Non-pigmented ciliary epithelial cell (primary cell): ENCODE results near the gene LYST.
"Not testable (repeated sequence)": the region's sequence is repeated elsewhere in the genome, so short reads cannot be mapped to it uniquely, and the experiment has no call there.

Source experiments
- DNase-seq: peaks from one replicate; pipeline ENCODE4 v3.0.0-alpha.2; 2010; ENCODE audit warnings: low read depth

The LYST gene

DNA sequence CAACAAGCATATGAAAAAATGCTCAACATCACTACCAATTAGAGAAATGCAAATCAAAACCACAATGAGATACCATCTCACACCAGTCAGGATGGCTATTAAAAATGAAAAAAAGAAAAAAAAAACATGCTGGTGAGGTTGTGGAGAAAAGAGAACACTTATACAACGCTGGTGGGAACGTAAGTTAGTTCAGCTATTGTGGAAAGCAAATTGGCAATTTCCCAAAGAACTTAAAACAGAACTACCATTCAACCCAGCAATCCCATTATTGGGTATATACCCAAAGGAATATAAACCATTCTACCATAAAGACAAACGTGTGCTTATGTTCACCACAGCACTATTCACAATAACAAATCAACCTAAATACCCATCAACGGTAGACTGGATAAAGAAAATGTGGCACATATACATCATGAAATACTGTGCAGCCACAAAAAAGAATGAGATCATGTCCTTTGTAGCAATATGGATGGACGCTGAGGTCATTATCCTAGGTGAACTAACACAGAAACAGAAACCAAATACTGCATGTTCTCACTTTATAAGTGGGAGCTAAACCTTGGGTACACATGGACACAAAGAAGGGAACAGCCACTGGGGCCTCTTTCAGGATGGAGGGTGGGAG lies 49.5 kb downstream of the LYST start:
- no peak for DNase-seq

DNA sequence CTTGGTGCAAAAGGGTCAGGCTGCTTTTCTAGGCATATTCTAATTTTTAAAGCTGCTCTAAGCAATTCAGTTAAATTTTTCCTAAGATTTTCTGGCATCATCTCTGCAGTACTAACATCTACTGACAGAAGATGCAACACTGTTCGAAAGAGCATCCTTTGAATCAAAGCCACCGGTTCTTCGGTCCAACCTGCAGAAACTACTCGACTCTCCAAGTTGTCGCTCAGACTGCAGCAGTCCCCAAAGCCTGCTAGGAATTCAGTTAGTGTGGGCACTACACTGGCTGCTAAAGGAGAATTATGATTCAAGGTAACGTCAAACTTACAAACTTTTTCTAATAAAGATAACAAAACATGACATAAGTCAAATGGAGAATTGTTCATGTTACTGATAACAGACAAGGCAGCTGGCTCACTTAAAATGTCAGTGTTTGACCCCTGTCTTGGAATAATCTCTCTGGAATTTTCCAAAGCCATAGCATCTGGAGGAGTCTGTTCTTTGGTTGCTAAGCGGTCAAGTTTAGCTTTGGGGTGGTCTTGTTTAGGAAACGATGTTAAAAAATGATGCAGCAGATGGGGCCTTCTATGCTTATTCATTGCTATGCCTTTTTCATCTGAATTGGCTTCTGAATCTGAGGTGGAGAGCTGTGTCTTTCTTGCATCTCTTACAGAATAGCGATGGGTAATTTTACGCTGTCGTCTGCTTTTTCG lies 56.9 kb downstream of the LYST start:
- no peak for DNase-seq

DNA sequence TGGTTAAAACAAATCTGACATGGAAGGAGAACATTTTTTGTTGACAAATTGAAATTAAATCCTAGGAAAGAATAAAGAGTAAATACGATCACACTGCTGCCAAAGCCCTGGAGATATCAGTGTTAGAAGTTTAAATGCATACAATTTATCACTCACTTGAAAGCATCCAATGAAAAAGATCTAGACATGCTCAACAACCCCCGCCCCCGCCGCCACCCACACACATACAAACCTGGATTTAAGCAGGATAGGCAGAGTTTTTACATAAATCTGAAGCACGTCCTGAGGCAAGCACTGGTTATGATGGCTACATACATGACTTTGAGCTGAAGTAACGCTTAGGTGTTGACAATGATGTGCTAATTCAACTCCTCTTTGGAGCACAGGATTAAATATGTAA lies 58.5 kb downstream of the LYST start:
- no peak for DNase-seq

DNA sequence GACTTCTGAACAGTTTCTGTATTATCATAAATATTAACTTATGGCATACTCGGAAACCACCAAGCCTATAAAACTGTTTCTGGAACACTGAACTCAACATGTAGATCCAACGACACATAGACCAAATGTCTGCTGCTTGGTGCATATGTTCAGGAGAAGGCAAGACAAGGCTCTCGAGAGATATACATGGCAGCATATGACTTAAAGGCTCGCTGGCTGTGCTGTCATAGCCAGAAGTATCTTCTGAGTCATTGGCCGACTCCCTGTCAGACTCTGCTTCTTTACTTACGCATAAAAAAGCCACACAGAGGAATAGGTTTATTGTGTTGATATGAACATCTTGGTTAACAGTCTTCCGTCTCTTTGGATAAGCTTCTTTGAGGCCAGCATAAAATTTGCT lies 60.6 kb downstream of the LYST start:
- DNase-seq, result no peak

DNA sequence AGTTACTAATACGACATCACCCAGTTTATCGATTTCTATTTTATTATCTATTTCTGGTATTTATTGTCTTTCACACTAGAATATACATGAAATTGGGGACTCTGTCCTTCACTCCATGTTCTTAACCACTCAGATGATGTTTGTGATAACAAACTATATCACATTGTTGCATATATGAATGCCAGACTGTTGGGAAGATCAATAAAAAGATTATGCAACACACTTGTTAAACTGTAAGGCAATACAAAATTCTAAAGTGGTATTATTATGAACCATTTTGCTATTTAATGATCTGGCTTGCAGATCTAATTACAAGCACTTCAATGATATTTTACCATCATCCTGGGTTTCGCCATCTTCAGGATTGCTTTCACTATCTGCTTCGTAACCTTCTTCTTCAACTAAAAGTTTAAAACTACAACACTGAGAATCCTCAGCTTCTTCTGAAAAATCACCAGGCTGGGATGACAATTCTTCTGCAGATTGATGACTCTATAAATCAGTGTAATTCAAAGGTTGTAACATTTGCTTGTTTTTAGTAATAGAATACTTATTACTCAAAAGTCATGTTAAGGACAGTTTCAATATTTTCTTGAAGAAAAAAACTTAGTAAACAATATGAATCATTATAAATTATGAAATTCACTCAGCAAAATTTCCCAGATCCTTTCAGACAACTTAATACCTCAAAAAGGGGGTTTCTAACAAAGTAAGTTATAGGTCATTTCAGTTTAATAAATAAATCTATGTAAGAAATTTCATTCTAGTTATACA lies 63.9 kb downstream of the LYST start:
- no peak for DNase-seq

- DNase-seq, result no peak
These were observed 67.4 kb downstream of the LYST start for GRCh38 chr1:235799264-235799663.

GRCh38 chr1:235791532-235792060 lies 75.1 kb downstream of the LYST start:
- DNase-seq, result no peak

DNA sequence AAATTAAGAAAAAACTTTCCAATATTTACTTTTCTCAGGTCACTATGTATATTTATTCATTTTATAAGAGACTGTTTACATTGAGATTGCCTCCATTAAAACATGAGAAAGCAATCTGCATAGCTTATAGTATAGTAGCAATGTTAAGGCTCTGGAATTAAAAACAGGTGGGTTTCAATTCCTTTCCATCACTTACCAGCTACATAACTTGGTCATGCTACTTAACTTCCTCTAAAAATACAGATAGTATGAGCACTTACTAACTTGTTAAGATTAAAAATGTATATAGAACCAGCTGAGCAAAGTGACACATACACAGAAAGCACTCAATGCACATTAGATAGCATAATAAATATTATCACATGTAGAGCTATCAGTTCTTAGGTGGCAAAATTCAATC lies 76.6 kb downstream of the LYST start:
- DNase-seq, result no peak

DNA sequence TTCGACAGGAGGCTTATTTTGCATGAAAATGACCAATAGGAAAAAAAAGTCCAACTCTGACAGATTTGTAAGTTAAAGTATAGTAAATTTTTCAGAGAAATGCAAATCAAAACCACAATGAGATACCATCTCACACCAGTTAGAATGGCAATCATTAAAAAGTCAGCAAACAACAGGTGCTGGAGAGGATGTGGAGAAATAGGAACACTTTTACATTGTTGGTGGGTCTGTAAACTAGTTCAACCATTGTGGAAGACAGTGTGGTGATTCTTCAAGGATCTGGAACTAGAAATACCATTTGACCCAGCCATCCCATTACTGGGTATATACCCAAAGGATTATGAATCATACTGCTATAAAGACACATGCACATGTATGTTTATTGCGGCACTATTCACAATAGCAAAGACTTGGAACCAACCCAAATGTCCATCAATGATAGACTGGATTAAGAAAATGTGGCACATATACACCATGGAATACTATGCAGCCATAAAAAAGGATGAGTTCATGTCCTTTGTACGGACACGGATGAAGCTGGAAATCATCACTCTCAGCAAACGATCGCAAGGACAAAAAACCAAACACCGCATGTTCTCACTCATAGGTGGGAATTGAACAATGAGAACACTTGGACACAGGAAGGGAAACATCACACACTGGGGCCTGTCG lies 80.3 kb downstream of the LYST start:
- DNase-seq, result not testable (repeated sequence)

GRCh38 chr1:235784950-235785349 lies 81.8 kb downstream of the LYST start:
- DNase-seq, result no peak

DNA sequence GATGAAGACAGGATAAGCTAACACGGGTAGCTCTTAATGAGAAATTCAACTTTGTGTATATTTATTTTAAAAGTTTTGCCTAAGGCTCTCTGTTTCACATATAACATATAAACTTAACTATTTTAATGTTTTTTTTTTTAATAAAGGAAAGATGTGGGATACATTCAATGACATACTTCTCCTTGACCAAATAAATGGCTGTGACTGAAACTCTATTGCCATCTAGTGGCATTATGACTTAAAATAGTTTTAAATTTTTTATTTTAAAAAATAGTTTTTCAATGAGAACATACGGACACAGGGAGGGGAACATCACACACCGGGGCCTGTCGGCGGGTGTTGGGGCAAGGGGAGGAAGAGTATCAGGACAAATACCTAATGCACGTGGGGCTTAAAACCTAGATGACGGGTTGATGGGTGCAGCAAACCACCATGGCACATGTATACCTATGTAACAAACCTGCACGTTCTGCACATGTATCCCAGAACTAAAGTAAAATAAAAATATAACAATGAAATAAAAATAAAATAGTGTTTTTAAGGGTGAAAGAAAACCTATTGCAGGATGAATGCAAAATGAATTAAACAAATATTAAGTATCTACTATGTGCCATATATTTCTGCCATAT lies 83.4 kb downstream of the LYST start:
- DNase-seq, result peak; percentile 9

- DNase-seq, result no peak
These were observed 84.1 kb downstream of the LYST start for GRCh38 chr1:235782601-235783000.

DNA sequence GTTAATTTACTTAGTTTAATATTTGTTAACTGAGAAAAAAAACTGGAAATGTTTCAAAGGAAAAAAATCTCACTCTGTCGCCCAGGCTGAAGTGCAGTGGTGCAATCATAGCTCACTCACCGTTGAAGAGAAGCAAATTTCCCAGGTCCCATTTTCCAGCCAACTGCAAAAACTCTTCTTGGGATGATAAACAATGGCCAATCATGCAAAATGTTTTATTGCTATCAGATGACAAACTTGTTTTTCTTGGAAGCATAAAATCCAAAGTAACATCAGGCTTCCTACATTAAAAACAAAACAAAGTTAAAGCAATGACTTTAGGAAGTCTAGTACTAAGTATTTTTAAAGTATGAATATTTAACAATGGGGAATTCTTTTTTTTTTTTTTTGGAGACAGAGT lies 84.9 kb downstream of the LYST start:
- no peak for DNase-seq

DNA sequence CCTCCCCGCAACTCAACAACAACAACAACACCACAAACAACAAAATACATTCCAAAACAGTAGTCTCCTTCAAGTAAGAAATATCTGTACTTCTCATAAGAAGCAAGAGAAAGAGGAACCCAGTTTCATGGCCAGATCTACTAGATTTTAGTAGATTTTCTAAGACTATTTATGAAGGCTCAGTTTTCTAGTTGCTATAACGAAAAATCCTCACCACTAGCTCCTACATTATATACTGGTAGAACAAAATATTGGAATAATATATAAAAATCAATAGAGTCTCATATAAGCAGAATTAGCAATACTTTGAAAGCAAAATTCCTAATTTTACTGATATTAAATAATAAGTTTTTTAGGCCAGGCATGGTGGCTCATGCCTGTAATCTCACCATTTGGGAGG lies 86.9 kb downstream of the LYST start:
- DNase-seq, result no peak

- DNase-seq, result no peak
These were observed 90.3 kb downstream of the LYST start for GRCh38 chr1:235776396-235776795.

DNA sequence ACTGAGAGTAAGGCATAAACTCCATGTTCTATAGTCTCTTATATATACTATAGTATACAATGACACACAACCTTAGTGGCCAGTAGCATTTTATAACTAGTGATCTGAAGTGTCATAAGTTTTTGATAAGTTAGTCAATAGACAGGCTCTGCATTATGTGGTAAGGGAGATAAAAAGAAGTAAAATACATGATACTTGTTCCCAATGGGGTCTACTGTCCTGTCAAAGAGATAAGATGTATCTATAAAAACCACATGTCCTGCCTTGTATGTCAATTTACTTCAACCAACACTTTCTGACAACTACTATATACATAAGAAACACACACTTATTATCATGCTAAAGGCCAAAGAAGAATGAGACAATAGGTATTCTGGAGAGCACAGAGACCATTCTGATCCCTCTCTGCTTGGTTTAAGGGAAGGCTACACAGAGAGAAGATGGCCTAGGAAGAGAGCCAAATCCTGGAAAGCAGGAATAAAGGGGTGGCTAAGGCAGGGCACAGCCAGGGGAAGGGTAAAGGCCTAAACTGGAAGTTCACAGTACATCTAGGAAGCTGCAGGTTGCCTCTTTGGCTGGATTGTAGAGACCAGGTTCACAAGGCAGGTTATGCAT lies 91.4 kb downstream of the LYST start:
- DNase-seq, result no peak

DNA sequence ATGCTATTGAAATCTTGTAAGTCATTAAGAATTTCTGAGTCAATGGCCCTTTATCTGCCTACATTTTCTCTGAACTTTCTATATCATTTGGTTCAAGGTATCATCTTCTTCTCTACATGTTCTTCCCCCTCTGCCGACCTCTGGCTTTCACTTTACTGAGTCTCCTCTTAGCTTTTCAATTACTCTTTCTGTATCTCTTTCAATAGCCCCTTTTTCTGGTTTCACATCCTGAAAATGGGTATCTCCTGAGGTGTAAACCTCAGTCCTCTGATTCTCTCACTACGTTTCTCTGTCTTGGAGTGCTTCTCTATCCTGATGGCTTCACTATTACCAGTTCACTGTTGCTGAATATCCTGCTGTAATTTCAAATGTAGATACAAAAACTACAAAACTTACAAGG lies 98.9 kb downstream of the LYST start:
- no peak for DNase-seq

DNA sequence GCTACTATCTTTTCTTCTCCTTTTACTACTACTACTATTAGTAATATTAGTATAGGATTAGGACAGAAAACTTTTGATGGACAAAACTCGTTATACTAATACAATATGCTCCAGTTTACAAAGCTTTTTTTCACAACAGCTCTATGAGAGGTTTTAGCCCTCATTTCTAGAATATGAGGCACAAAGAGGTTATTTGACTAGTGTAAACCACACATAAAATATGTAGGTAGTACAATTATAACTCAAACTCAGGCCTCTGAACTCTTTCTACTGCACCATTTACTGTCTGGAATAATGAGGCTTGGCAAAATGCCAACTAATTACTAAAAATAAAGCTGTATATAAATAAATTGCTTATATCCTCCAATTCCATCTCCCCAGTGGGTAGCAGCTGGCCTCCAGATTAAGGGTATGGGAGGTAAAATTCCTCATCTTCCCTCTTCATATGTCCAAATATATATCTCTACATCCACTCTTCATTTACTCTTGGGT lies 99.9 kb downstream of the LYST start:
- DNase-seq, result no peak

GRCh38 chr1:235763962-235764361 lies 102.7 kb downstream of the LYST start:
- no peak for DNase-seq

- DNase-seq, result no peak
These were observed 107.4 kb downstream of the LYST start for GRCh38 chr1:235759336-235759735.

DNA sequence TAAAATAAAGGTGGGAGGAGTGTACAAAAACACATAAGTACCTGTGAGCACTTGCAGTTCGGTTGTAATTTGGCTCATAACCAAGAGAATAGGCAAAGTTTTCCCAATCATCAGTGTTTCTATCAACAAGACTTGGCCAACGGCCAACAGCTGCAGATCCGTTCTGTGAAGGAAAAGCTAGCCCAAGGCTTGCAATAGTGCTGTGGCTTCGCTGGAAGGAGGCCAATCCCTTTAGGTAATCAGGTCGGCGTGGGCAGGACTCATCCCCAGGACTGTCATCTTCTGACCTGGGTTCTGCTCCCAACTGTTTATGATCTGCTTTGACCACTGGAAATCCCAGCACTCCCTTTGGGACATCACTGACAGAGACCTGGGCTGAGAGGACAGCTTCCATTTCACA lies 107.8 kb downstream of the LYST start:
- peak; percentile 5 for DNase-seq
